Endothelial cell of hepatic sinusoid (primary cell): Measurements from ENCODE around the gene DHRSX.
"Not testable (repeated sequence)": the region's sequence is repeated elsewhere in the genome, so short reads cannot be mapped to it uniquely, and the experiment has no call there.

Experiments
- in situ Hi-C: cut with HindIII; loops from 2 replicates; pipeline ENCODE4 v1.10.0; 2017; ENCODE audit warnings: low sequenced_read_pairs

The DHRSX gene

GRCh38 chrX:2240761-2241160 lies 260.0 kb downstream of the DHRSX start:
- in situ Hi-C loops: not testable (repeated sequence)

- in situ Hi-C loops: no loop called here
Measured at GRCh38 chrX:2237976-2238375, 262.8 kb downstream of the DHRSX start.

- in situ Hi-C loops: no loop called here
Measured at GRCh38 chrX:2231570-2232192, 269.1 kb downstream of the DHRSX start.

- in situ Hi-C loops: no loop called here
Measured at GRCh38 chrX:2230457-2230856, 270.3 kb downstream of the DHRSX start.

- in situ Hi-C loops: no loop called here
Measured at GRCh38 chrX:2228536-2228935, 272.2 kb downstream of the DHRSX start.

GRCh38 chrX:2226906-2227656 lies 273.7 kb downstream of the DHRSX start:
- in situ Hi-C loops: no loop called here

GRCh38 chrX:2226182-2226581 lies 274.6 kb downstream of the DHRSX start:
- in situ Hi-C loops: no loop called here

- in situ Hi-C loops: no loop called here
Measured at GRCh38 chrX:2224597-2225235, 276.1 kb downstream of the DHRSX start.

GRCh38 chrX:2224161-2224560 lies 276.6 kb downstream of the DHRSX start:
- in situ Hi-C loops: no loop called here

- in situ Hi-C loops: no loop called here
Measured at GRCh38 chrX:2220829-2221567, 279.8 kb downstream of the DHRSX start.

GRCh38 chrX:2220296-2220695 lies 280.5 kb downstream of the DHRSX start:
- in situ Hi-C loops: no loop called here

- in situ Hi-C loops: not testable (repeated sequence)
Measured at GRCh38 chrX:2214138-2214823, 286.5 kb downstream of the DHRSX start.

- in situ Hi-C loops: not testable (repeated sequence)
Measured at GRCh38 chrX:2211667-2212066, 289.1 kb downstream of the DHRSX start.

GRCh38 chrX:2193273-2193592 lies 307.5 kb downstream of the DHRSX start:
- in situ Hi-C loops: no loop called here

- in situ Hi-C loops: no loop called here
Measured at GRCh38 chrX:2192584-2193272, 308.0 kb downstream of the DHRSX start.

- in situ Hi-C loops: no loop called here
Measured at GRCh38 chrX:2188840-2189239, 311.9 kb downstream of the DHRSX start.

GRCh38 chrX:2188330-2188792 lies 312.4 kb downstream of the DHRSX start:
- in situ Hi-C loops: no loop called here

- in situ Hi-C loops: no loop called here
Measured at GRCh38 chrX:2187352-2188115, 313.2 kb downstream of the DHRSX start.

- in situ Hi-C loops: no loop called here
Measured at GRCh38 chrX:2185341-2186082, 315.3 kb downstream of the DHRSX start.
